Putamen (tissue), 1 donor: Measurements from ENCODE around the gene SPANXN2.
"Not testable (repeated sequence)": the region's sequence is repeated elsewhere in the genome, so short reads cannot be mapped to it uniquely, and the experiment has no call there.

Source experiments
- DNase-seq: peaks from one replicate; pipeline ENCODE4 v3.0.0-alpha.2; 2016; ENCODE audit warnings: low spot score

SPANXN2 gene, protein sequence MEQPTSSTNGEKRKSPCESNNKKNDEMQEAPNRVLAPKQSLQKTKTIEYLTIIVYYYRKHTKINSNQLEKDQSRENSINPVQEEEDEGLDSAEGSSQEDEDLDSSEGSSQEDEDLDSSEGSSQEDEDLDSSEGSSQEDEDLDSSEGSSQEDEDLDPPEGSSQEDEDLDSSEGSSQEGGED

DNA sequence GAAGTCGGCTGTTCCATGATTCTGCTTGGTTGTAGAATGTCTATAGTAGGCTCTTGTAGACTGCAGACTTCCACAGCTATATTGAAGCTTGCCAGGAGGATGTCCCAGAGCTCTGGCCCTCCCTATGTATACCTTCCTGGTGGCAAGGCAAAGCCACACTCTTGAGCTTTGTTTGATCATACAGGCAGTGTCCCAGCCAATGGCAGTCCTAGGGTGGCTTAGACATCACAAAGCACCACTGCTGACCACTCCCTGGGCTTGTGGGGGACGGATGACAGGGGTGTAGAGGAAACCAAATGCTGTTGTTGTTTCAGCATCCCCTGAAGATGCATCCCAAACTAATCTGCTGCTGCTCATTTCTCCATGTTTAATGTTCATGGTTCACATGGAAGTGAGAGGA, at the start of gene SPANXN2:
SPANXN2 (minus strand) TSS at position 101 of the 400 bp plus-strand sequence; CDS start at position 17, 84 bp downstream.
- DNase-seq = not testable (repeated sequence)

GRCh38 chrX:143768976-143769375, 48.4 kb upstream of the SPANXN2 start:
- DNase-seq = no peak

DNA sequence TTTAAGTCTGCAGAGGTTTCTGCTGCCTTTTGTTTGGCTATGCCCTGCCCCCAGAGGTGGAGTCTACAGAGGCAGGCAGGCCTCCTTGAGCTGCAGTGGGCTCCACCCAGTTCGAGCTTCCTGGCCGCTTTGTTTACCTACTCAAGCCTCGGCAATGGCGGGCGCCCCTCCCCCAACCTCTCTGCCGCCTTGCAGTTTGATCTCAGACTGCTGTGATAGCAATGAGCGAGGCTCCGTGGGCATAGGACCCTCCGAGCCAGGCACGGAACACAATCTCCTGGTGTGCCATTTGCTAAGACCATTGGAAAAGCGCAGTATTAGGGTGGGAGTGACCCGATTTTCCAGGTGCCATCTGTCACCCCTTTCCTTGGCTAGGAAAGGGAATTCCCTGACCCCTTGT, 47.2 kb upstream of the SPANXN2 start:
- not testable (repeated sequence) for DNase-seq

DNA sequence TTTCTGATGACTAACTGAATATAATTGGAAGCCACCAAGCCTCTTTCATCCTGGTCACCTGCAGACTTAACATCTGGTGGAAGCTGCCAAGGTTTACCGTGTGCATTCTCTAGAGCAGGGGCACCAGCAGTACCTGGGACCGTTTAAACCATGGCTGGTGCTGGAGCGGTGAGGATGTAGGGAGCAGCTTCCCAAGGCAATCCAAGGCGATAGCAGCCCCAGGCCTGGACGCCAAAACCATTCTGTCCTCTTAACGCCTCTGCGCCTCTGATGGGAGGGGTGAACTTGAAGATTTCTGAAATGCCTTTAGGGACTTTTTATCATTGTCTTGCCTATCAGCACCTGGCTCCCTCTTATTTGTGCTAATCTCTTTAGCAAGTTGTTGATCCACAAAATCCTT, 37.3 kb upstream of the SPANXN2 start:
- no peak for DNase-seq

DNA sequence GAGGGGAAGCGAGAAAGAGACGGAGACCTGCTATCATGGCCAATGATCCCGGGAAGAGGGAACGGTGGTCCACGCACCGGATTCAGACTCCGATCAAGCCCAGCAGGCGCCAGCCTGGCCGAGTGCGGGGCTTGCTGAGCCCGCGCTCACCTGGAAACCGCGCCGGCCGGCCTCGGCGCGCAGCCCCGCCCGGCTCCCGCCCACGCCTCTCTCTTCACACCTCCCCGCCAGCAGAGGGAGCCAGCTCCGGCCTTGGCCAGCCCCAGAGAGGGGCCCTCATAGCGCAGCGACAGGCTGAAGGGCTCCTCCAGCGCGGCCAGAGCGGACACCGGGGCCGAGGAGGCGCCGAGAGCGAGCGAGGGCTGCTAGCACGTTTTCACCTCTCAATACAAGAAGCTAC, 36.8 kb upstream of the SPANXN2 start:
- no peak for DNase-seq

DNA sequence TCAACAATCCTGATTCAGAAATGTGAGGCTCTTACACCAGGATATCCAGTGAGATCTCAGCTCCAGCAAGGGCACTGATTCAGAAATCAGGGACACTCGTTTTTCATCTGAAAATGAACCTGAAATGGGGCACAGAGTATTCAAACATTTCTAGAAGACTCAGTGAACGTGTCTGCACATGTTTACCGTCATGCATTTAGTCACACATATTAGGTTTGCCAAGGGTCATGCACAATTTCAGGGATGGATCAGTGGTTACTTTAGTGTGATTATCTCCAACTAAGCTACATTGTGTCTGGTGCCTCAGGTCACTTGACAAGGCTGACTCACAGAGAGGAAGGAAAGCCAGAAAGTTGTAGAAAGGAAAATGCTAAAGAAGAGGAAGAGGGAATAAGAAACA, 33.6 kb upstream of the SPANXN2 start:
- no peak for DNase-seq

- no peak for DNase-seq
Observed at GRCh38 chrX:143733866-143734265, 13.3 kb upstream of the SPANXN2 start.

DNA sequence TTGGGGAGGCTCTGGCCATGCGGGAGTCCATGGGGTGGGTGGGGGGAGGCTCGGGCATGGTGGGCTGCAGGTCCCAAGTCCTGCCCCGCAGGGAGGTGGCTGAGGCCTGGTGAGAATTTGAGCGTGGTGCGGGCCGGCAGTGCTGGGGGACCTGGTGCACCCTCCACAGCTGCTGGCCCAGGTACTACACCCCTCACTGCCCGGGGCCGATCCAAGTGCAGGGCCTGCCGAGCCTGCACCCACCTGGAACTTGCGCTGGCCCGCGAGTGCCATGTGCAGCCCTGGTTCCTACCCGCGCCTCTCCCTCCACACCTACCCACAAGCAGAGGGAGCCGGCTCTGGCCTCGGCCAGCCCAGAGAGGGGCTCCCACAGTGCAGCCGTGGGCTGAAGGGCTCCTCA, 5.7 kb upstream of the SPANXN2 start:
- DNase-seq = no peak

DNA sequence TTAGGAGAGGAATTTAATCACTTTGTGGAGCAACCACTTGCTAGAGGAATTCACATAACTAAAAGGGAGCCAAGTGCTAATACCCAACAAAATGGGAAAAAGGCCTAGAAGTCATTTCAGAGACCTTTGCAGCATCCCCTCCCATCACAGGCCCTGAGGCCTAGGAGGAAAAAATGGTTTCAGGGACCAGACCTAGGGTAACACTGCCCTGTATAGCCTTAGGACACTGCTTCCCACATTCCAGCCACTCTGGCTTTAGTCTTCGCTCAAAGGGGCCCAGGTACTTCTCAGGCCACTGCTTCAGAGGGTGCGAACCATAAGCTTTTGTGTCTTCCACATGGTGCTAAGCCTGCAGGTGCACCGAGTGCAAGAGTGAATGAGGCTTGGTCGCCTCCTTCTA, 19.1 kb downstream of the SPANXN2 start:
- no peak for DNase-seq

DNA sequence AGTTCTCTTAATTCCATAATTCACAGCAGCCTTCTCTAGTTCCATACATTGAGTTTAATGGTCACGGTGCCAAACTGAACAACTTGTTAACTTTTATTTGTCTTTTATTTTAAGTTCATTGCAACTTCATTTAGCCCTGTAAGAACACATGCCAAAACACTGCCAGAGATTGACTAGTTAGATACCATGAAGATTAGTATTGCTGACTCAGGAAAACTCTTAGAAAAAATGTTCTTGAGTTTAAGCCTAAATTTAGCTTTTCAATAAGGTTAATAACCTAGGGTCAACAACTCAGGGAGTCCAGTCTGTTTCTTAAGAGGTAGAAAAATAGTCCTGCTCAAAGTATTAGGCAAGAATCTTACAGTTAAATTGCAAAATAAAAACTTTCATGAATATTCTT, 25.7 kb downstream of the SPANXN2 start:
- no peak for DNase-seq

GRCh38 chrX:143683486-143683885, 37.1 kb downstream of the SPANXN2 start:
- DNase-seq = no peak

- DNase-seq = no peak
Observed at GRCh38 chrX:143674926-143675325, 45.6 kb downstream of the SPANXN2 start.

GRCh38 chrX:143669395-143669794, 51.2 kb downstream of the SPANXN2 start:
- DNase-seq = no peak

DNA sequence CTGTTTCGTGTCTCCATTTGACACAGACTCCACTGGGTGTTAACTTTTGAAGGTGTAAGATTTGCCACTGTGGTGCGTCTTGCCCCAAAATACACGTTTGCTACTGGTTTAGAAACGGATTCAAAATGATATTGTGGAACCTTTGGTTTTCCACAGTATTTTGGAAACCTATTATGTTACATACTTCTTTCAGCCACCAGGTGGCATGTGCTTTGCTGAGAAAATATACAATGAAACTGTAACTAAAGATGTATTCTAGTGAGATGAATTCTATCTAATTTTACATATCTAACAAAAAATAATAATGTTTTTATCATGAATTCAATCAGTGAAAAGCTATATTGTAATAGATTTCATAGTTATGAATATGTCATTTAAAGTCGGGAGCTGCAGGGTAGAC, 56.2 kb downstream of the SPANXN2 start:
- DNase-seq = no peak

GRCh38 chrX:143663755-143664154, 56.8 kb downstream of the SPANXN2 start:
- no peak for DNase-seq
